GM19239 (cell line): ENCODE measurements around the gene PLA2G6.
A peak's percentile ranks its signal among the peaks of the same experiment; 100 is the strongest.
"Not testable (repeated sequence)": the region's sequence is repeated elsewhere in the genome, so short reads cannot be mapped to it uniquely, and the experiment has no call there.

ENCODE experiments used
- DNase-seq: peaks from one replicate; pipeline ENCODE4 v3.0.0; 2011; ENCODE audit warnings: low spot score; ENCODE audit not compliant: insufficient read length
- FAIRE-seq: peaks from 2 replicates; lab custom pipeline; 2011; peaks lifted over from hg19 to GRCh38; lab: Jason Lieb, UNC

Gene PLA2G6

GRCh38 chr22:38117556-38117955 is 64.1 kb downstream of the PLA2G6 start:
- not testable (repeated sequence) for FAIRE-seq, DNase-seq

GRCh38 chr22:38115423-38116205 is 66.0 kb downstream of the PLA2G6 start:
- no peak for FAIRE-seq
- no peak for DNase-seq

GRCh38 chr22:38114484-38115398 is 66.9 kb downstream of the PLA2G6 start:
- DNase-seq (peak; percentile 99), FAIRE-seq (peak; percentile 74)

GRCh38 chr22:38112381-38112780 is 69.2 kb downstream of the PLA2G6 start:
- FAIRE-seq: no peak
- DNase-seq: no peak

- DNase-seq (no peak), FAIRE-seq (no peak)
Measured at GRCh38 chr22:38111925-38112355, 69.7 kb downstream of the PLA2G6 start.

GRCh38 chr22:38110863-38111852 is 70.5 kb downstream of the PLA2G6 start:
- DNase-seq (no peak), FAIRE-seq (no peak)

- DNase-seq (no peak), FAIRE-seq (no peak)
Measured at GRCh38 chr22:38110008-38110862, 71.4 kb downstream of the PLA2G6 start, which contains the start of gene BAIAP2L2. Gene BAIAP2L2, minus strand, starts transcription at chr22:38110684. Its CDS starts 159 bp downstream, at chr22:38110525.

- DNase-seq (no peak), FAIRE-seq (no peak)
Measured at GRCh38 chr22:38109371-38110001, 72.1 kb downstream of the PLA2G6 start.

- no peak for DNase-seq
- FAIRE-seq: no peak
Measured at GRCh38 chr22:38108561-38109319, 72.9 kb downstream of the PLA2G6 start.

GRCh38 chr22:38107692-38108515 is 73.7 kb downstream of the PLA2G6 start:
- DNase-seq (no peak), FAIRE-seq (no peak)

- no peak for FAIRE-seq
Measured at GRCh38 chr22:38106814-38107578, 74.6 kb downstream of the PLA2G6 start.

GRCh38 chr22:38104084-38104483 is 77.5 kb downstream of the PLA2G6 start:
- DNase-seq (no peak), FAIRE-seq (no peak)

More at GRCh38 chr22:38106814-38107578, 74.6 kb downstream of the PLA2G6 start:
- no peak for DNase-seq

GRCh38 chr22:38103641-38104040 is 78.0 kb downstream of the PLA2G6 start:
- DNase-seq (no peak), FAIRE-seq (no peak)

- no peak for DNase-seq
- no peak for FAIRE-seq
Measured at GRCh38 chr22:38098410-38099249, 83.0 kb downstream of the PLA2G6 start.
